ENCODE results near the gene AP1B1.
"Not testable (repeated sequence)": the region's sequence is repeated elsewhere in the genome, so short reads cannot be mapped to it uniquely, and the experiment has no call there.

Gene AP1B1

GRCh38 chr22:29408940-29409339, 20.6 kb upstream of the AP1B1 start:
- Histone ChIP-seq H3K36me3 (ENCODE audit: insufficient read depth, low read length) (no peaks in the 10 kb centered on the region), H3K27ac (ENCODE audit: low read depth, low read length) (no peak overlapping the region), H3K4me1 (ENCODE audit: insufficient read depth, low read length) (no peaks in the 10 kb centered on the region), H3K4me3 (ENCODE audit: low read depth in 1 of 2, low read length in 2 of 2) (no peak overlapping the region), H3K9ac (ENCODE audit: low read length) (no peak overlapping the region), H3K9me3 (ENCODE audit: low read length) (no peaks in the 10 kb centered on the region), H3K27me3 (ENCODE audit: control insufficient read depth in 1 of 2, insufficient read depth in 2 of 2, low read length in 2 of 2) (no peaks in the 10 kb centered on the region)

- not testable (repeated sequence) for H3K9ac ChIP-seq (ENCODE audit: low read length); H3K9me3 ChIP-seq (ENCODE audit: low read length); H3K4me1 ChIP-seq (ENCODE audit: insufficient read depth, low read length); H3K27me3 ChIP-seq (ENCODE audit: control insufficient read depth in 1 of 2, insufficient read depth in 2 of 2, low read length in 2 of 2); H3K27ac ChIP-seq (ENCODE audit: low read depth, low read length); H3K4me3 ChIP-seq (ENCODE audit: low read depth in 1 of 2, low read length in 2 of 2); H3K36me3 ChIP-seq (ENCODE audit: insufficient read depth, low read length)
Observed at GRCh38 chr22:29401538-29401937, 13.2 kb upstream of the AP1B1 start.

- no peak overlapping the region for H3K4me3 ChIP-seq (ENCODE audit: low read depth in 1 of 2, low read length in 2 of 2)
- H3K27me3 ChIP-seq (ENCODE audit: control insufficient read depth in 1 of 2, insufficient read depth in 2 of 2, low read length in 2 of 2): no peaks in the 10 kb centered on the region
- H3K9ac ChIP-seq (ENCODE audit: low read length): no peak overlapping the region
- no peaks in the 10 kb centered on the region for H3K9me3 ChIP-seq (ENCODE audit: low read length)
- no peaks in the 10 kb centered on the region for H3K36me3 ChIP-seq (ENCODE audit: insufficient read depth, low read length)
- no peak overlapping the region for H3K27ac ChIP-seq (ENCODE audit: low read depth, low read length)
- H3K4me1 ChIP-seq (ENCODE audit: insufficient read depth, low read length): peaks cover 7% of the 10 kb centered on the region
Observed at GRCh38 chr22:29400576-29400975, 12.2 kb upstream of the AP1B1 start.

GRCh38 chr22:29397791-29398190, 9.4 kb upstream of the AP1B1 start:
- Histone ChIP-seq H3K4me3 (ENCODE audit: low read depth in 1 of 2, low read length in 2 of 2) (no peak overlapping the region), H3K36me3 (ENCODE audit: insufficient read depth, low read length) (no peaks in the 10 kb centered on the region), H3K9ac (ENCODE audit: low read length) (no peak overlapping the region), H3K27ac (ENCODE audit: low read depth, low read length) (no peak overlapping the region), H3K9me3 (ENCODE audit: low read length) (no peaks in the 10 kb centered on the region), H3K4me1 (ENCODE audit: insufficient read depth, low read length) (peaks cover 12% of the 10 kb centered on the region), H3K27me3 (ENCODE audit: control insufficient read depth in 1 of 2, insufficient read depth in 2 of 2, low read length in 2 of 2) (no peaks in the 10 kb centered on the region)

- H3K4me1 ChIP-seq (ENCODE audit: insufficient read depth, low read length): peaks cover 12% of the 10 kb centered on the region
- no peaks in the 10 kb centered on the region for H3K27me3 ChIP-seq (ENCODE audit: control insufficient read depth in 1 of 2, insufficient read depth in 2 of 2, low read length in 2 of 2)
- no peak overlapping the region for H3K27ac ChIP-seq (ENCODE audit: low read depth, low read length)
- H3K36me3 ChIP-seq (ENCODE audit: insufficient read depth, low read length): no peaks in the 10 kb centered on the region
- no peaks in the 10 kb centered on the region for H3K9me3 ChIP-seq (ENCODE audit: low read length)
- no peak overlapping the region for H3K9ac ChIP-seq (ENCODE audit: low read length)
- no peak overlapping the region for H3K4me3 ChIP-seq (ENCODE audit: low read depth in 1 of 2, low read length in 2 of 2)
Observed at GRCh38 chr22:29396126-29396525, 7.8 kb upstream of the AP1B1 start.

- Histone ChIP-seq H3K4me1 (ENCODE audit: insufficient read depth, low read length) (peaks cover 12% of the 10 kb centered on the region), H3K4me3 (ENCODE audit: low read depth in 1 of 2, low read length in 2 of 2) (no peak overlapping the region), H3K9ac (ENCODE audit: low read length) (no peak overlapping the region), H3K27ac (ENCODE audit: low read depth, low read length) (no peak overlapping the region), H3K27me3 (ENCODE audit: control insufficient read depth in 1 of 2, insufficient read depth in 2 of 2, low read length in 2 of 2) (no peaks in the 10 kb centered on the region), H3K36me3 (ENCODE audit: insufficient read depth, low read length) (no peaks in the 10 kb centered on the region), H3K9me3 (ENCODE audit: low read length) (no peaks in the 10 kb centered on the region)
Observed at GRCh38 chr22:29394931-29395581, 6.7 kb upstream of the AP1B1 start.

- no peaks in the 10 kb centered on the region for H3K27me3 ChIP-seq (ENCODE audit: control insufficient read depth in 1 of 2, insufficient read depth in 2 of 2, low read length in 2 of 2)
- no peaks in the 10 kb centered on the region for H3K36me3 ChIP-seq (ENCODE audit: insufficient read depth, low read length)
- peaks cover 18% of the 10 kb centered on the region for H3K4me1 ChIP-seq (ENCODE audit: insufficient read depth, low read length)
- H3K4me3 ChIP-seq (ENCODE audit: low read depth in 1 of 2, low read length in 2 of 2): no peak overlapping the region
- no peaks in the 10 kb centered on the region for H3K9me3 ChIP-seq (ENCODE audit: low read length)
- H3K27ac ChIP-seq (ENCODE audit: low read depth, low read length): no peak overlapping the region
- no peak overlapping the region for H3K9ac ChIP-seq (ENCODE audit: low read length)
Observed at GRCh38 chr22:29393019-29393608, 4.7 kb upstream of the AP1B1 start.

GRCh38 chr22:29391546-29391945, 3.2 kb upstream of the AP1B1 start:
- H3K27ac ChIP-seq (ENCODE audit: low read depth, low read length): no peak overlapping the region
- H3K27me3 ChIP-seq (ENCODE audit: control insufficient read depth in 1 of 2, insufficient read depth in 2 of 2, low read length in 2 of 2): no peaks in the 10 kb centered on the region
- H3K9me3 ChIP-seq (ENCODE audit: low read length): no peaks in the 10 kb centered on the region
- no peak overlapping the region for H3K9ac ChIP-seq (ENCODE audit: low read length)
- peaks cover 26% of the 10 kb centered on the region for H3K4me1 ChIP-seq (ENCODE audit: insufficient read depth, low read length)
- H3K4me3 ChIP-seq (ENCODE audit: low read depth in 1 of 2, low read length in 2 of 2): no peak overlapping the region
- H3K36me3 ChIP-seq (ENCODE audit: insufficient read depth, low read length): no peaks in the 10 kb centered on the region

- Histone ChIP-seq H3K9me3 (ENCODE audit: low read length) (no peaks in the 10 kb centered on the region), H3K9ac (ENCODE audit: low read length) (no peak overlapping the region), H3K4me3 (ENCODE audit: low read depth in 1 of 2, low read length in 2 of 2) (no peak overlapping the region), H3K27me3 (ENCODE audit: control insufficient read depth in 1 of 2, insufficient read depth in 2 of 2, low read length in 2 of 2) (no peaks in the 10 kb centered on the region), H3K27ac (ENCODE audit: low read depth, low read length) (no peak overlapping the region), H3K4me1 (ENCODE audit: insufficient read depth, low read length) (peaks cover 22% of the 10 kb centered on the region), H3K36me3 (ENCODE audit: insufficient read depth, low read length) (no peaks in the 10 kb centered on the region)
Observed at GRCh38 chr22:29390270-29390669, 1.9 kb upstream of the AP1B1 start.

- H3K4me3 ChIP-seq (ENCODE audit: low read depth in 1 of 2, low read length in 2 of 2): peak overlapping the region; percentile 53 to 93
- H3K9ac ChIP-seq (ENCODE audit: low read length): no peak overlapping the region
- H3K9me3 ChIP-seq (ENCODE audit: low read length): no peaks in the 10 kb centered on the region
- peaks cover 18% of the 10 kb centered on the region for H3K4me1 ChIP-seq (ENCODE audit: insufficient read depth, low read length)
- peak overlapping the region; percentile 88 for H3K27ac ChIP-seq (ENCODE audit: low read depth, low read length)
- no peaks in the 10 kb centered on the region for H3K36me3 ChIP-seq (ENCODE audit: insufficient read depth, low read length)
- no peaks in the 10 kb centered on the region for H3K27me3 ChIP-seq (ENCODE audit: control insufficient read depth in 1 of 2, insufficient read depth in 2 of 2, low read length in 2 of 2)
Observed at GRCh38 chr22:29388759-29389090, 355 bp upstream of the AP1B1 start.

GRCh38 chr22:29386708-29387107, 1.7 kb downstream of the AP1B1 start:
- Histone ChIP-seq H3K4me1 (ENCODE audit: insufficient read depth, low read length) (peaks cover 24% of the 10 kb centered on the region), H3K27me3 (ENCODE audit: control insufficient read depth in 1 of 2, insufficient read depth in 2 of 2, low read length in 2 of 2) (no peaks in the 10 kb centered on the region), H3K9me3 (ENCODE audit: low read length) (no peaks in the 10 kb centered on the region), H3K27ac (ENCODE audit: low read depth, low read length) (no peak overlapping the region), H3K36me3 (ENCODE audit: insufficient read depth, low read length) (no peaks in the 10 kb centered on the region), H3K9ac (ENCODE audit: low read length) (no peak overlapping the region), H3K4me3 (ENCODE audit: low read depth in 1 of 2, low read length in 2 of 2) (no peak overlapping the region)

- no peaks in the 10 kb centered on the region for H3K9me3 ChIP-seq (ENCODE audit: low read length)
- H3K27me3 ChIP-seq (ENCODE audit: control insufficient read depth in 1 of 2, insufficient read depth in 2 of 2, low read length in 2 of 2): no peaks in the 10 kb centered on the region
- no peak overlapping the region for H3K9ac ChIP-seq (ENCODE audit: low read length)
- H3K36me3 ChIP-seq (ENCODE audit: insufficient read depth, low read length): no peaks in the 10 kb centered on the region
- H3K4me3 ChIP-seq (ENCODE audit: low read depth in 1 of 2, low read length in 2 of 2): no peak overlapping the region
- peaks cover 24% of the 10 kb centered on the region for H3K4me1 ChIP-seq (ENCODE audit: insufficient read depth, low read length)
- H3K27ac ChIP-seq (ENCODE audit: low read depth, low read length): no peak overlapping the region
Observed at GRCh38 chr22:29385748-29386147, 2.6 kb downstream of the AP1B1 start.

All from muscle layer of colon (tissue), 2 donors.